HepG2 (cell line): ENCODE measurements around the gene NLRP6. TPM values are rescaled to one million over a fixed set of nuclear protein-coding genes. Genes with fewer than 3 reads are reported as not detected.
A peak's percentile ranks its signal among the peaks of the same experiment; 100 is the strongest.

Experiments
- ARID5B ChIP-seq: IDR thresholded peaks from 2 replicates; pipeline ENCODE4 v1.4.0; 2020; ENCODE audit warnings: mild to moderate bottlenecking, missing genetic modification reagents
- CCDC6 ChIP-seq: sonication (generic); formaldehyde crosslinking; IDR thresholded peaks from 2 replicates; pipeline ENCODE4 v1.8.1; 2022; ENCODE audit warnings: mild to moderate bottlenecking, missing genetic modification reagents, moderate library complexity
- ELK4 ChIP-seq: sonication (generic); formaldehyde crosslinking; IDR thresholded peaks from 2 replicates; pipeline ENCODE4 v1.9.0; 2021; ENCODE audit warnings: missing genetic modification reagents, borderline replicate concordance
- KDM2A ChIP-seq: sonication (generic); formaldehyde crosslinking; IDR thresholded peaks from 2 replicates; pipeline ENCODE4 v1.4.0; 2020; ENCODE audit warnings: low read depth, missing genetic modification reagents, borderline replicate concordance
- KLF16 ChIP-seq, 2 experiments: sonication (generic) in 1 of 2; formaldehyde crosslinking in 1 of 2; IDR thresholded peaks; 2 replicates each; pipeline versions ENCODE4 v1.6.1 to v1.8.0; 2016 to 2023; ENCODE audit warnings: missing genetic modification reagents in 2 of 2, missing compliant biosample characterization in 1 of 2
- RFX5 ChIP-seq: IDR thresholded peaks from 2 replicates; pipeline ENCODE4 v1.6.1; 2011; ENCODE audit warnings: low read depth, low read length, improper control_type of control experiment
- STAT6 ChIP-seq: sonication (generic); formaldehyde crosslinking; IDR thresholded peaks from 2 replicates; pipeline ENCODE4 v1.4.0; 2020; ENCODE audit warnings: missing genetic modification reagents, mild to moderate bottlenecking, borderline replicate concordance
- TMF1 ChIP-seq: sonication (generic); formaldehyde crosslinking; IDR thresholded peaks from 2 replicates; pipeline ENCODE4 v1.8.1; 2022; ENCODE audit warnings: low read depth, missing genetic modification reagents
- ZNF274 ChIP-seq: sonication (generic); formaldehyde crosslinking; IDR thresholded peaks from 2 replicates; pipeline ENCODE4 v1.5.1; 2020; ENCODE audit warnings: mild to moderate bottlenecking, missing genetic modification reagents
- ZNF503 ChIP-seq: sonication (generic); formaldehyde crosslinking; IDR thresholded peaks from 2 replicates; pipeline ENCODE4 v1.4.0; 2020; ENCODE audit warnings: missing genetic modification reagents
- ZNF644 ChIP-seq: IDR thresholded peaks from 2 replicates; pipeline ENCODE4 v1.6.1; 2016; ENCODE audit warnings: low read depth
- ZNF720 ChIP-seq: sonication (generic); formaldehyde crosslinking; IDR thresholded peaks from 2 replicates; pipeline ENCODE4 v1.4.0; 2020; ENCODE audit warnings: missing genetic modification reagents
- polyA plus RNA-seq, 8 experiments: library from polyadenylated mRNA; depleted of rRNA in 3 of 8; stranded (reverse) in 7 of 8; unstranded in 1 of 8; fragments of >200 nt; fragmentation: Illumina TruSeq in 4 of 8; extraction: Trizol in 4 of 8; gene quantifications; 2 replicates each; pipeline versions ENCODE4 v1.2.1 to v1.2.3, GENCODE V29; 2011 to 2016; ENCODE audit warnings: low read depth in 4 of 8, missing spikeins in 1 of 8, mixed read lengths in 1 of 8; ENCODE audit not compliant: insufficient read depth in 1 of 8
- total RNA-seq, 5 experiments: library from RNA; depleted of rRNA; stranded (reverse); fragments of >200 nt; fragmentation: Illumina TruSeq; extraction: Trizol; gene quantifications; 2 replicates each; pipeline ENCODE4 v1.2.3, GENCODE V29; 2016; ENCODE audit warnings: low read depth in 1 of 5
- TF ChIP-seq, protein P1 (sequence below): sonication (generic); formaldehyde crosslinking; IDR thresholded peaks from 2 replicates; pipeline ENCODE4 v1.8.0; 2022; ENCODE audit warnings: mild to moderate bottlenecking, missing genetic modification reagents, moderate library complexity
- TF ChIP-seq, protein P2 (sequence below): fragments of 450-650 bp; IDR thresholded peaks from 2 replicates; pipeline ENCODE4 v1.6.1; 2017
- TF ChIP-seq, protein P3 (sequence below): IDR thresholded peaks from 2 replicates; pipeline ENCODE4 v1.6.1; 2016; ENCODE audit warnings: mild to moderate bottlenecking, missing biosample characterization, missing genetic modification reagents

NLRP6 gene
- total and polyA plus RNA-seq, 2 of the 13 experiments (the other 11 are each of a cell fraction or from before 2014, with no cell fraction given) = not detected

DNA sequence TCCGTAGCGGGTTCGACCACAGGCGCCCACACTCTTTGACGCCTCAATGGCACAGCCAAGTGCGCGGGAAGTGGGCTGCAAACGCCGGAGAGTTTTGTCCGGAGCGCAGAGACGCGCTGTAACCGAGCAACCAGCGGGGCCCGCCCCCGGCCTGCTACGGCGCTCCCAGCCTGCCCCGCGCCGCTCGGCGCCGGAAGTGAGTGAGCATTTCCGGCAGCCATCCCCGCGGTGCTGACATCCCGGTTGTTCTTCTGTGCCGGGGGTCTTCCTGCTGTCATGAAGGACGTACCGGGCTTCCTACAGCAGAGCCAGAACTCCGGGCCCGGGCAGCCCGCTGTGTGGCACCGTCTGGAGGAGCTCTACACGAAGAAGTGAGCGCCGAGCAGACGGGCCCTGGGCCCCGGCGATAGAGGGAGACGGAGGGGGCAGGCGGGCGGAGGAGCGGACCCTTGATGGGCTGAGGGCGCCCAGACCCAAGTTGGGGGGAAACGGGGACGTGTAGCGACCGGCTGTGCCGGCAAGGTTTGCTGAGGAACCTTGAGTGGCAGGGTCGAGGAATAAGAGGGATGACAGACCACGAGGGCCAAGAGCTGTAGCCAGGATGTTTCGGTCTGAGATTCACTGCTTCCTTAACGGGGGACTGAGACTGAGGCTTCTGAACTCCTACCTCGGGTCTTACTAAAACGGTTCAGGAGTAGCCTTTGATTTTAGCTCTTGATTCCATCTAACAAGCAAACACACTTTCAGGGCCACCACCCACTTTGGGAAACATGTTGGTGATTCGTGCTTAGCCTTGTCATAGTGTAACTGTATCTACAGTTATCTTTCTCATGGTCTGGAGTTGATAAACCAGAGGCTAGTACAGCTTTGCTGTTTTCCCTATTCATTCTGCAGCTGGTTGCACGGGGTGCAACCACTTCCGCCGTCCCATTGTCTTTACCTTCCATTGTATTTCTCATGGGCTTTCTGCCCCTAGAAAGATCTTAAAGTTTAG, 41.1 kb upstream of the NLRP6 start, which contains the start of gene PSMD13 (continued):
- no peak for TF ChIP-seq ARID5B (CRISPR knock-in tag)
- TF ChIP-seq, protein P1, sequence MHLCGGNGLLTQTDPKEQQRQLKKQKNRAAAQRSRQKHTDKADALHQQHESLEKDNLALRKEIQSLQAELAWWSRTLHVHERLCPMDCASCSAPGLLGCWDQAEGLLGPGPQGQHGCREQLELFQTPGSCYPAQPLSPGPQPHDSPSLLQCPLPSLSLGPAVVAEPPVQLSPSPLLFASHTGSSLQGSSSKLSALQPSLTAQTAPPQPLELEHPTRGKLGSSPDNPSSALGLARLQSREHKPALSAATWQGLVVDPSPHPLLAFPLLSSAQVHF (CRISPR knock-in tag) = no peak
- TF ChIP-seq ZNF274 (CRISPR knock-in tag) = peak; percentile 64; the same call in 1 of the 2 replicates
- TF ChIP-seq ELK4 (CRISPR knock-in tag) = no peak
- 0 out of 2 replicates have a peak, but pooled peaks have one; percentile 47 for TF ChIP-seq ZNF503
- peak in 1 of 2 experiments; percentile 86; a peak in 2 of 4 replicates for TF ChIP-seq KLF16 (CRISPR knock-in tag; IDR thresholded peaks at IDR 0.05)
- TF ChIP-seq, protein P2, sequence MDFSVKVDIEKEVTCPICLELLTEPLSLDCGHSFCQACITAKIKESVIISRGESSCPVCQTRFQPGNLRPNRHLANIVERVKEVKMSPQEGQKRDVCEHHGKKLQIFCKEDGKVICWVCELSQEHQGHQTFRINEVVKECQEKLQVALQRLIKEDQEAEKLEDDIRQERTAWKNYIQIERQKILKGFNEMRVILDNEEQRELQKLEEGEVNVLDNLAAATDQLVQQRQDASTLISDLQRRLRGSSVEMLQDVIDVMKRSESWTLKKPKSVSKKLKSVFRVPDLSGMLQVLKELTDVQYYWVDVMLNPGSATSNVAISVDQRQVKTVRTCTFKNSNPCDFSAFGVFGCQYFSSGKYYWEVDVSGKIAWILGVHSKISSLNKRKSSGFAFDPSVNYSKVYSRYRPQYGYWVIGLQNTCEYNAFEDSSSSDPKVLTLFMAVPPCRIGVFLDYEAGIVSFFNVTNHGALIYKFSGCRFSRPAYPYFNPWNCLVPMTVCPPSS = no peak
- TF ChIP-seq CCDC6 (CRISPR knock-in tag) = no peak; the same call in 1 of the 2 replicates
- TF ChIP-seq, protein P3, sequence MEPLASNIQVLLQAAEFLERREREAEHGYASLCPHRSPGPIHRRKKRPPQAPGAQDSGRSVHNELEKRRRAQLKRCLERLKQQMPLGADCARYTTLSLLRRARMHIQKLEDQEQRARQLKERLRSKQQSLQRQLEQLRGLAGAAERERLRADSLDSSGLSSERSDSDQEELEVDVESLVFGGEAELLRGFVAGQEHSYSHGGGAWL = no peak
- no peak for TF ChIP-seq ZNF720 (CRISPR knock-in tag)
- no peak for TF ChIP-seq ZNF644 (CRISPR knock-in tag)
- TF ChIP-seq RFX5 = no peak
- TF ChIP-seq KDM2A (CRISPR knock-in tag) = peak; percentile 81
- TF ChIP-seq STAT6 (CRISPR knock-in tag) = peak; percentile 70; the same call in 1 of the 2 replicates
- TF ChIP-seq TMF1 = no peak
